GM10847 (cell line): ENCODE results near the gene LRGUK.

ENCODE experiments used
- POLR2A ChIP-seq: IDR thresholded peaks from 2 replicates; pipeline ENCODE4 v1.6.1; 2011; ENCODE audit not compliant: insufficient read length; ENCODE audit errors: extremely low read depth

Gene LRGUK

GRCh38 chr7:134126966-134127848 is at the start of gene LRGUK:
Gene LRGUK, plus strand, starts transcription at chr7:134127340. Its CDS starts 28 bp downstream, at chr7:134127368.
- no peak for TF ChIP-seq POLR2A

GRCh38 chr7:134078991-134079390 is 48.1 kb upstream of the LRGUK start:
- no peak for TF ChIP-seq POLR2A

GRCh38 chr7:134081695-134082094 is 45.4 kb upstream of the LRGUK start:
- TF ChIP-seq POLR2A, result no peak

GRCh38 chr7:134083766-134084487 is 43.2 kb upstream of the LRGUK start:
- no peak for TF ChIP-seq POLR2A

- no peak for TF ChIP-seq POLR2A
Observed at GRCh38 chr7:134084488-134085144, 42.5 kb upstream of the LRGUK start.

- TF ChIP-seq POLR2A, result no peak
Observed at GRCh38 chr7:134085311-134085710, 41.8 kb upstream of the LRGUK start.

- TF ChIP-seq POLR2A, result no peak
Observed at GRCh38 chr7:134086998-134087735, 40.0 kb upstream of the LRGUK start.

GRCh38 chr7:134088199-134088598 is 38.9 kb upstream of the LRGUK start:
- TF ChIP-seq POLR2A, result no peak

- TF ChIP-seq POLR2A, result no peak
Observed at GRCh38 chr7:134089446-134089845, 37.7 kb upstream of the LRGUK start.

GRCh38 chr7:134098072-134098471 is 29.1 kb upstream of the LRGUK start:
- TF ChIP-seq POLR2A, result no peak

- no peak for TF ChIP-seq POLR2A
Observed at GRCh38 chr7:134101716-134102115, 25.4 kb upstream of the LRGUK start.

- no peak for TF ChIP-seq POLR2A
Observed at GRCh38 chr7:134104166-134104565, 23.0 kb upstream of the LRGUK start.

- TF ChIP-seq POLR2A, result no peak
Observed at GRCh38 chr7:134105841-134106240, 21.3 kb upstream of the LRGUK start.

GRCh38 chr7:134108802-134109201 is 18.3 kb upstream of the LRGUK start:
- no peak for TF ChIP-seq POLR2A

GRCh38 chr7:134113655-134114054 is 13.5 kb upstream of the LRGUK start:
- TF ChIP-seq POLR2A, result no peak
